SK-N-SH (cell line): ENCODE data around the gene KCNN3. TPM values are rescaled to one million over a fixed set of nuclear protein-coding genes. Genes with fewer than 3 reads are reported as not detected.
A peak's percentile ranks its signal among the peaks of the same experiment; 100 is the strongest.

ENCODE experiments used
- CTCF ChIA-PET: fragments of 300-600, 350-600 bp; formaldehyde crosslinking; extraction: SDS; loops from one replicate; lab custom pipeline; 2021; lab: Yijun Ruan, JAX
- POLR2A ChIA-PET: fragments of 350-600 bp; sonication (Branson Sonifier 250); formaldehyde crosslinking; extraction: SDS; loops from one replicate; lab custom pipeline; 2020; ENCODE audit warnings: antibody characterized with exemption, inconsistent platforms; lab: Yijun Ruan, JAX
- DNase-seq: peaks from one replicate; pipeline ENCODE4 v3.0.0; 2012
- H2AFZ ChIP-seq: fragments of 200-600 bp; sonication (generic); 2 replicates; pipeline ENCODE4 v1.8.1; 2016; ENCODE audit warnings: antibody characterized with exemption, mild to moderate bottlenecking, low read depth
- H3F3A ChIP-seq: fragments of 200-600 bp; sonication (generic); replicated peaks from 2 replicates; pipeline ENCODE3; 2016; ENCODE audit warnings: antibody characterized with exemption, mild to moderate bottlenecking; ENCODE audit not compliant: insufficient read depth
- H3K27ac ChIP-seq, 2 experiments: fragments of 200-500 bp in 1 of 2; fragments of 200-600 bp in 1 of 2; sonication (Bioruptor generic) in 1 of 2; sonication (generic), shearing (Covaris generic) in 1 of 2; 2 replicates each; pipeline versions ENCODE4 v1.5.1 to v1.6.1; 2014 to 2016; ENCODE audit warnings: low read depth in 2 of 2, inconsistent platforms in 1 of 2, low read length in 1 of 2, mild to moderate bottlenecking in 1 of 2, mixed read lengths in 1 of 2
- H3K27me3 ChIP-seq: fragments of 200-600 bp; sonication (generic), shearing (Covaris generic); 2 replicates; pipeline ENCODE4 v1.6.1; 2016; ENCODE audit warnings: mixed run types; ENCODE audit not compliant: insufficient read depth
- H3K36me3 ChIP-seq, 2 experiments: fragments of 200-500 bp in 1 of 2; fragments of 200-600 bp in 1 of 2; sonication (Bioruptor generic) in 1 of 2; sonication (generic) in 1 of 2; replicated peaks in 1 of 2; 2 replicates each; pipeline versions ENCODE3 to v1.5.1; 2014 to 2016; ENCODE audit warnings: low read length in 1 of 2, mild to moderate bottlenecking in 1 of 2; ENCODE audit not compliant: insufficient read depth in 2 of 2, control insufficient read depth in 1 of 2
- H3K4me1 ChIP-seq, 2 experiments: fragments of 200-500 bp in 1 of 2; fragments of 200-600 bp in 1 of 2; sonication (Bioruptor generic) in 1 of 2; sonication (generic), shearing (Covaris generic) in 1 of 2; 2 replicates each; pipeline versions ENCODE4 v1.5.1 to v1.6.1; 2014 to 2016; ENCODE audit warnings: low read depth in 1 of 2, low read length in 1 of 2, mixed run types in 1 of 2; ENCODE audit not compliant: insufficient read depth in 2 of 2, control insufficient read depth in 1 of 2
- H3K4me2 ChIP-seq: fragments of 200-600 bp; sonication (generic), shearing (Covaris generic); 2 replicates; pipeline ENCODE4 v1.6.1; 2017; ENCODE audit warnings: mixed run types
- H3K4me3 ChIP-seq, 2 experiments: fragments of 200-500 bp in 1 of 2; fragments of 200-600 bp in 1 of 2; sonication (Bioruptor generic) in 1 of 2; sonication (generic), shearing (Covaris generic) in 1 of 2; 2 replicates each; pipeline versions ENCODE4 v1.5.1 to v1.8.1; 2014 to 2016; ENCODE audit warnings: low read depth in 2 of 2, inconsistent platforms in 1 of 2, low read length in 1 of 2, mild to moderate bottlenecking in 1 of 2, mixed read lengths in 1 of 2, moderate library complexity in 1 of 2
- H3K79me2 ChIP-seq: fragments of 200-600 bp; sonication (generic); 2 replicates; pipeline ENCODE4 v1.8.1; 2017; ENCODE audit warnings: mild to moderate bottlenecking; ENCODE audit not compliant: insufficient read depth
- H3K9ac ChIP-seq: fragments of 200-600 bp; sonication (generic); 2 replicates; pipeline ENCODE4 v1.6.1; 2017; ENCODE audit warnings: mixed run types
- H3K9me2 ChIP-seq: fragments of 200-600 bp; sonication (generic); 2 replicates; pipeline ENCODE4 v1.6.1; 2017; ENCODE audit warnings: mixed run types
- H3K9me3 ChIP-seq: fragments of 200-600 bp; sonication (generic); 2 replicates; pipeline ENCODE4 v1.6.1; 2017; ENCODE audit warnings: mixed run types, mild to moderate bottlenecking, moderate library complexity
- H4K20me1 ChIP-seq: fragments of 200-600 bp; sonication (generic); 2 replicates; pipeline ENCODE4 v1.6.1; 2017; ENCODE audit warnings: mild to moderate bottlenecking, mixed run types; ENCODE audit not compliant: insufficient read depth
- CHD2 ChIP-seq: fragments of 150-350 bp; IDR thresholded peaks from 2 replicates; pipeline ENCODE4 v1.6.1; 2018; ENCODE audit warnings: low read length; ENCODE audit not compliant: partially characterized antibody
- ELF1 ChIP-seq: IDR thresholded peaks from 2 replicates; pipeline ENCODE4 v1.4.0; 2012
- EP300 ChIP-seq, 2 experiments: IDR thresholded peaks; 2 replicates each; pipeline versions ENCODE4 v1.4.0 to v1.6.1; 2012; ENCODE audit warnings: borderline replicate concordance in 1 of 2, low read depth in 1 of 2, low read length in 1 of 2
- FOSL2 ChIP-seq: IDR thresholded peaks from 2 replicates; pipeline ENCODE4 v1.4.0; 2012; ENCODE audit warnings: low read depth, mild to moderate bottlenecking, moderate library complexity, borderline replicate concordance
- FOXJ3 ChIP-seq: sonication (generic); formaldehyde crosslinking; IDR thresholded peaks from 2 replicates; pipeline ENCODE4 v1.5.1; 2020; ENCODE audit warnings: mild to moderate bottlenecking, missing genetic modification reagents
- GATA2 ChIP-seq: sonication (generic); formaldehyde crosslinking; IDR thresholded peaks from 2 replicates; pipeline ENCODE4 v1.5.0; 2020; ENCODE audit warnings: mild to moderate bottlenecking, missing genetic modification reagents
- MEF2A ChIP-seq: IDR thresholded peaks from 2 replicates; pipeline ENCODE4 v1.4.0; 2012; ENCODE audit warnings: low read depth, borderline replicate concordance
- MXI1 ChIP-seq: IDR thresholded peaks from 2 replicates; pipeline ENCODE4 v1.6.1; 2012; ENCODE audit warnings: mild to moderate bottlenecking, low read depth, low read length, improper control_type of control experiment
- POLR2AphosphoS5 ChIP-seq: IDR thresholded peaks from 2 replicates; pipeline ENCODE4 v1.6.1; 2012; ENCODE audit warnings: low read depth, low read length
- RAD21 ChIP-seq: IDR thresholded peaks from 2 replicates; pipeline ENCODE4 v1.6.1; 2012; ENCODE audit warnings: mild to moderate bottlenecking, low read length
- RCOR1 ChIP-seq: fragments of 150-350 bp; IDR thresholded peaks from 2 replicates; pipeline ENCODE4 v1.6.1; 2017; ENCODE audit warnings: antibody characterized with exemption, low read length
- SMC3 ChIP-seq: IDR thresholded peaks from 2 replicates; pipeline ENCODE4 v1.6.1; 2012; ENCODE audit warnings: low read depth, low read length, improper control_type of control experiment
- TCF12 ChIP-seq: IDR thresholded peaks from 2 replicates; pipeline ENCODE4 v1.4.0; 2012
- TEAD4 ChIP-seq: IDR thresholded peaks from 2 replicates; pipeline ENCODE4 v1.4.0; 2012; ENCODE audit warnings: mild to moderate bottlenecking, borderline replicate concordance; ENCODE audit not compliant: insufficient read depth
- YY1 ChIP-seq: IDR thresholded peaks from 2 replicates; pipeline ENCODE4 v1.4.0; 2012; ENCODE audit warnings: low read depth, mild to moderate bottlenecking
- WGBS: methylation state at CpG from one replicate; pipeline ENCODE4 v1.1.6; 2017; ENCODE audit warnings: low lambda C conversion rate; 5-methylcytosine and 5-hydroxymethylcytosine counted together
- polyA plus RNA-seq, 3 experiments: library from polyadenylated mRNA; depleted of rRNA; stranded (reverse); fragments of >200 nt; gene quantifications; 2 replicates each; pipeline ENCODE4 v1.2.3, GENCODE V29; 2012
- TF ChIP-seq, protein P1 (sequence below): IDR thresholded peaks from 2 replicates; pipeline ENCODE4 v1.6.1; 2012; ENCODE audit warnings: mild to moderate bottlenecking, low read depth, low read length, moderate library complexity
- TF ChIP-seq, protein P2 (sequence below): IDR thresholded peaks from 2 replicates; pipeline ENCODE4; 2012
- TF ChIP-seq, protein P3 (sequence below): IDR thresholded peaks from 2 replicates; pipeline ENCODE4 v1.4.0; 2012; ENCODE audit warnings: low read depth, borderline replicate concordance

The KCNN3 gene
- polyA plus RNA-seq, 1 of the 3 experiments (the other 2 are of a cell fraction): 0.16 TPM

DNA sequence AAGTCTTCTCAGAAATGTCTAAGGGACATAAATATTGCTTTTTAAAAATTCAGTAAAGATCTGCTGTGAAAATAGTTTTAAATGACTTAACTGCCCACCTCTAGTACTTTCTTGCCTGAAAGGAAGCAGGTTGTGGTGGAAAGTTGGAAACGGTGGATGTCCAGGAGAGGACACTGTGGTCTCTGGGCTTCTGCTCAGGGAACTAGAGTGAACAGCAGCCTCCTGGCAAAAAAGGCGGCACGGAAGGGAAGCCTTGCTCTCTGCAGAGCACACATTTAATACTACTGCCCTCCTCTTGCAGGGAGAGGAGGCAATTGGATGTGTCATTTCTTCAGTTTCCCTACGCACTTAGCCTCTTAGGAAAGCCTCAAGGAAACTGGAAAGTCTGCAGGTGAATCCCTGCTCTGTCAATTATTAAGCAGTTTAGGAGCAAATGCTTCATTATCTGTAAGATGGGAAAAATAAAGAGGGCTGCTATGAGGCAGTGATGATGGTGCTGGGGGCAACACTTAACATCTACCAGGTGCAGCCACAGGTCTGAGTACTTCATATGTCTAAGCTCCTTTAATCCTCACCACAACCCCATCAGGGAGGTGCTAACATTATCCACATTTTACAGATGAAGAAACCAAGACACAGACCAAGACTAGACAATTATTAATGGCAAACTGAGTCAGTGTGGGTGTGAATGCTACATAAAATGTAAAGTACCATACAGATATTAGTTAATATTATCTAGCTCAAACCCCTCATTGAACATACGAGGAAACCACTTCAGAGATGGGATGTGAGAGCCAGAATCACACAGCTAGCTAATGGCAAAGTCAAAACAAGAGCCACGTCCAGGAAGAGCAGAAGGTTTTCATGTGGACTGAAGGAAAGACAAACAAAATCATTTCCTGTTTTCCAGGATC, 153.2 kb downstream of the KCNN3 start:
- Histone ChIP-seq H4K20me1 (no peaks in the 10 kb centered on the region), H3K27me3 (no peaks in the 10 kb centered on the region), H3K9ac (no peak overlapping the region), H3K9me2 (no peaks in the 10 kb centered on the region), H2AFZ (no peak overlapping the region), H3F3A (no peaks in the 10 kb centered on the region), H3K27ac (peak overlapping the region in 1 of 2 experiments; percentile 36; a peak in 2 of 4 replicates), H3K4me1 (peaks cover 0 to 27% of the 10 kb centered on the region in 2 experiments; a peak in 2 of 4 replicates), H3K4me3 (no peak overlapping the region), H3K9me3 (no peaks in the 10 kb centered on the region), H3K4me2 (no peak overlapping the region), H3K36me3 (no peaks in the 10 kb centered on the region), H3K79me2 (no peaks in the 10 kb centered on the region)
- TF ChIP-seq RAD21: peak; percentile 46
- TF ChIP-seq SMC3: no peak
- DNase-seq: no peak
- 58% methylated on average over 6 of the region's 6 CpGs for whole genome bisulfite sequencing
- CTCF ChIA-PET: interaction anchor here (1.1 to 2.5 kb wide), 9 partner anchors 11 to 162 kb away, joined by 3 to 9 read pairs (median 5); no protein-coding TSS in a partner anchor
- POLR2A ChIA-PET: no interaction called here

DNA sequence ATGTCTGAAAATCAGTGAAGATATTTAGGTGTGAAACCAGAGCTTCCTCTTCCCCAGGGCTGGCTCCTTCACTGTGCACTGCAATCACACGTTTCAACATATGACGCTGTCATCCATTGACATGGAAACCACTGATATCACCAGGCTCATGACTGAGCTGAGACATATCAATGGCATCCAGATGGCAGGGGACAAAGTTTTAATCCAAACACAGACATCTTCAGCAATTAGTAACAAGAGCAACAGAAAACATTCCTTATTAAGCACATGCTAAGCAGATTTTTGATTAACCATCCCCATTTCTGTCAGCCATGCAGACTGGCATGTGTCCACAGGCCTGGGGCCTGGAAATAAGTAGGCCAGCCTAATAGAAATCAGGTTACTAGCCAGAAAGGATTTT, 154.1 kb downstream of the KCNN3 start:
- DNase-seq: peak; percentile 81
- peaks cover 0 to 27% of the 10 kb centered on the region in 2 experiments; a peak in 2 of 4 replicates for H3K4me1 ChIP-seq
- POLR2A ChIA-PET: no interaction called here
- H3K4me2 ChIP-seq: no peak overlapping the region
- no peak overlapping the region for H3K4me3 ChIP-seq
- peak overlapping the region in 1 of 2 experiments; percentile 58; a peak in 2 of 4 replicates for H3K27ac ChIP-seq
- no peaks in the 10 kb centered on the region for H3F3A ChIP-seq
- no peaks in the 10 kb centered on the region for H3K9me3 ChIP-seq
- TF ChIP-seq, protein P1, sequence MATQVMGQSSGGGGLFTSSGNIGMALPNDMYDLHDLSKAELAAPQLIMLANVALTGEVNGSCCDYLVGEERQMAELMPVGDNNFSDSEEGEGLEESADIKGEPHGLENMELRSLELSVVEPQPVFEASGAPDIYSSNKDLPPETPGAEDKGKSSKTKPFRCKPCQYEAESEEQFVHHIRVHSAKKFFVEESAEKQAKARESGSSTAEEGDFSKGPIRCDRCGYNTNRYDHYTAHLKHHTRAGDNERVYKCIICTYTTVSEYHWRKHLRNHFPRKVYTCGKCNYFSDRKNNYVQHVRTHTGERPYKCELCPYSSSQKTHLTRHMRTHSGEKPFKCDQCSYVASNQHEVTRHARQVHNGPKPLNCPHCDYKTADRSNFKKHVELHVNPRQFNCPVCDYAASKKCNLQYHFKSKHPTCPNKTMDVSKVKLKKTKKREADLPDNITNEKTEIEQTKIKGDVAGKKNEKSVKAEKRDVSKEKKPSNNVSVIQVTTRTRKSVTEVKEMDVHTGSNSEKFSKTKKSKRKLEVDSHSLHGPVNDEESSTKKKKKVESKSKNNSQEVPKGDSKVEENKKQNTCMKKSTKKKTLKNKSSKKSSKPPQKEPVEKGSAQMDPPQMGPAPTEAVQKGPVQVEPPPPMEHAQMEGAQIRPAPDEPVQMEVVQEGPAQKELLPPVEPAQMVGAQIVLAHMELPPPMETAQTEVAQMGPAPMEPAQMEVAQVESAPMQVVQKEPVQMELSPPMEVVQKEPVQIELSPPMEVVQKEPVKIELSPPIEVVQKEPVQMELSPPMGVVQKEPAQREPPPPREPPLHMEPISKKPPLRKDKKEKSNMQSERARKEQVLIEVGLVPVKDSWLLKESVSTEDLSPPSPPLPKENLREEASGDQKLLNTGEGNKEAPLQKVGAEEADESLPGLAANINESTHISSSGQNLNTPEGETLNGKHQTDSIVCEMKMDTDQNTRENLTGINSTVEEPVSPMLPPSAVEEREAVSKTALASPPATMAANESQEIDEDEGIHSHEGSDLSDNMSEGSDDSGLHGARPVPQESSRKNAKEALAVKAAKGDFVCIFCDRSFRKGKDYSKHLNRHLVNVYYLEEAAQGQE: no peak
- TF ChIP-seq FOXJ3 (CRISPR knock-in tag) (peak; percentile 77), POLR2AphosphoS5 (no peak), MXI1 (peak; percentile 85; the same call in 1 of the 2 replicates), CHD2 (peak; percentile 56), GATA2 (CRISPR knock-in tag) (peak; percentile 78), ELF1 (no peak), YY1 (no peak), MEF2A (no peak), EP300 (IDR thresholded peaks at IDR 0.05; ENCODE audit: borderline replicate concordance in 1 of 2, low read depth in 1 of 2, low read length in 1 of 2) (peak in 1 of 2 experiments; percentile 90; a peak in 2 of 4 replicates), SMC3 (no peak), FOSL2 (no peak), TCF12 (peak; percentile 36; the same call in 1 of the 2 replicates), RCOR1 (peak; percentile 91), TEAD4 (no peak)
- TF ChIP-seq, protein P2, sequence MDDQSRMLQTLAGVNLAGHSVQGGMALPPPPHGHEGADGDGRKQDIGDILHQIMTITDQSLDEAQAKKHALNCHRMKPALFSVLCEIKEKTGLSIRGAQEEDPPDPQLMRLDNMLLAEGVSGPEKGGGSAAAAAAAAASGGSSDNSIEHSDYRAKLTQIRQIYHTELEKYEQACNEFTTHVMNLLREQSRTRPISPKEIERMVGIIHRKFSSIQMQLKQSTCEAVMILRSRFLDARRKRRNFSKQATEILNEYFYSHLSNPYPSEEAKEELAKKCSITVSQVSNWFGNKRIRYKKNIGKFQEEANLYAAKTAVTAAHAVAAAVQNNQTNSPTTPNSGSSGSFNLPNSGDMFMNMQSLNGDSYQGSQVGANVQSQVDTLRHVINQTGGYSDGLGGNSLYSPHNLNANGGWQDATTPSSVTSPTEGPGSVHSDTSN: no peak
- TF ChIP-seq, protein P3, sequence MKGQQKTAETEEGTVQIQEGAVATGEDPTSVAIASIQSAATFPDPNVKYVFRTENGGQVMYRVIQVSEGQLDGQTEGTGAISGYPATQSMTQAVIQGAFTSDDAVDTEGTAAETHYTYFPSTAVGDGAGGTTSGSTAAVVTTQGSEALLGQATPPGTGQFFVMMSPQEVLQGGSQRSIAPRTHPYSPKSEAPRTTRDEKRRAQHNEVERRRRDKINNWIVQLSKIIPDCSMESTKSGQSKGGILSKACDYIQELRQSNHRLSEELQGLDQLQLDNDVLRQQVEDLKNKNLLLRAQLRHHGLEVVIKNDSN: no peak
- TF ChIP-seq, all 33 proteins: peak for 7
- 25% methylated on average over 2 of the region's 2 CpGs for WGBS
- H3K27me3 ChIP-seq: no peaks in the 10 kb centered on the region
- no peaks in the 10 kb centered on the region for H4K20me1 ChIP-seq
- no peaks in the 10 kb centered on the region for H3K36me3 ChIP-seq
- H3K9ac ChIP-seq: no peak overlapping the region
- no peak overlapping the region for H2AFZ ChIP-seq
- no peaks in the 10 kb centered on the region for H3K9me2 ChIP-seq
- CTCF ChIA-PET: interaction anchor here (0.8 to 2.2 kb wide), 7 partner anchors 11 to 163 kb away, joined by 3 to 6 read pairs (median 3); no protein-coding TSS in a partner anchor
- no peaks in the 10 kb centered on the region for H3K79me2 ChIP-seq
